HEK293 (cell line): ENCODE results near the gene MLLT10.

Experiments
- BCL11A ChIP-seq: fragments of 450-650 bp; formaldehyde crosslinking; IDR thresholded peaks from 2 replicates; pipeline ENCODE4 v1.5.1; 2016; ENCODE audit warnings: low read depth, missing biosample characterization, missing genetic modification characterization
- FEZF1 ChIP-seq: fragments of 450-650 bp; formaldehyde crosslinking; IDR thresholded peaks from 2 replicates; pipeline ENCODE4 v1.5.1; 2016; ENCODE audit warnings: missing biosample characterization, missing genetic modification characterization
- HOXA7 ChIP-seq: sonication (generic); formaldehyde crosslinking; IDR thresholded peaks from 2 replicates; pipeline ENCODE4 v1.8.1; 2022; ENCODE audit warnings: missing genetic modification reagents, borderline replicate concordance
- HOXD13 ChIP-seq: sonication (generic); formaldehyde crosslinking; IDR thresholded peaks from 2 replicates; pipeline ENCODE4 v1.8.0; 2022; ENCODE audit warnings: missing genetic modification reagents, borderline replicate concordance
- KLF10 ChIP-seq: fragments of 450-650 bp; IDR thresholded peaks from 2 replicates; pipeline ENCODE4 v1.5.1; 2018; ENCODE audit warnings: missing biosample characterization, mild to moderate bottlenecking, missing genetic modification characterization
- KLF16 ChIP-seq: fragments of 450-650 bp; formaldehyde crosslinking; IDR thresholded peaks from 2 replicates; pipeline ENCODE4 v1.5.1; 2017; ENCODE audit warnings: missing biosample characterization, missing genetic modification characterization
- KLF8 ChIP-seq: fragments of 450-650 bp; formaldehyde crosslinking; IDR thresholded peaks from 2 replicates; pipeline ENCODE4 v1.5.1; 2016; ENCODE audit warnings: missing biosample characterization, missing genetic modification characterization
- KLF9 ChIP-seq: fragments of 450-650 bp; formaldehyde crosslinking; IDR thresholded peaks from 2 replicates; pipeline ENCODE4 v1.5.1; 2016; ENCODE audit warnings: missing biosample characterization, missing genetic modification characterization, low read depth
- PRDM2 ChIP-seq: fragments of 450-650 bp; formaldehyde crosslinking; IDR thresholded peaks from 2 replicates; pipeline ENCODE4 v1.5.1; 2016; ENCODE audit warnings: missing biosample characterization, missing genetic modification characterization, borderline replicate concordance
- SALL2 ChIP-seq: fragments of 450-650 bp; formaldehyde crosslinking; IDR thresholded peaks from 2 replicates; pipeline ENCODE4 v1.5.0; 2017; ENCODE audit warnings: missing biosample characterization, mild to moderate bottlenecking, missing genetic modification characterization, borderline replicate concordance
- ZNF133 ChIP-seq: fragments of 450-650 bp; formaldehyde crosslinking; IDR thresholded peaks from 2 replicates; pipeline ENCODE4 v1.5.1; 2016; ENCODE audit warnings: missing biosample characterization, missing genetic modification characterization
- ZNF148 ChIP-seq: fragments of 450-650 bp; formaldehyde crosslinking; IDR thresholded peaks from 2 replicates; pipeline ENCODE4 v1.5.0; 2017; ENCODE audit warnings: missing biosample characterization, missing genetic modification characterization, borderline replicate concordance
- ZNF169 ChIP-seq: fragments of 450-650 bp; formaldehyde crosslinking; IDR thresholded peaks from 2 replicates; pipeline ENCODE4 v1.5.1; 2016; ENCODE audit warnings: missing biosample characterization, missing genetic modification characterization
- ZNF175 ChIP-seq: fragments of 450-650 bp; formaldehyde crosslinking; IDR thresholded peaks from 2 replicates; pipeline ENCODE4 v1.5.1; 2016; ENCODE audit warnings: missing biosample characterization, missing genetic modification characterization
- ZNF341 ChIP-seq: fragments of 450-650 bp; formaldehyde crosslinking; IDR thresholded peaks from 2 replicates; pipeline ENCODE4; 2016; ENCODE audit warnings: low read depth, missing biosample characterization, missing genetic modification characterization
- ZNF362 ChIP-seq: fragments of 450-650 bp; formaldehyde crosslinking; IDR thresholded peaks from 2 replicates; pipeline ENCODE4 v1.5.1; 2016; ENCODE audit warnings: missing biosample characterization, missing genetic modification characterization
- ZNF433 ChIP-seq: fragments of 450-650 bp; formaldehyde crosslinking; IDR thresholded peaks from 2 replicates; pipeline ENCODE4 v1.5.1; 2016; ENCODE audit warnings: missing biosample characterization, missing genetic modification characterization, low read depth
- ZNF544 ChIP-seq: fragments of 450-650 bp; formaldehyde crosslinking; IDR thresholded peaks from 2 replicates; pipeline ENCODE4 v1.5.0; 2017; ENCODE audit warnings: missing biosample characterization, missing genetic modification characterization
- ZNF560 ChIP-seq: fragments of 450-650 bp; formaldehyde crosslinking; IDR thresholded peaks from 2 replicates; pipeline ENCODE4 v1.5.1; 2017; ENCODE audit warnings: missing biosample characterization, missing genetic modification characterization, borderline replicate concordance
- ZNF610 ChIP-seq: fragments of 450-650 bp; formaldehyde crosslinking; IDR thresholded peaks from 2 replicates; pipeline ENCODE4 v1.5.1; 2016; ENCODE audit warnings: missing biosample characterization, missing genetic modification characterization, borderline replicate concordance
- ZNF654 ChIP-seq: fragments of 450-650 bp; formaldehyde crosslinking; IDR thresholded peaks from 2 replicates; pipeline ENCODE4 v1.5.1; 2016; ENCODE audit warnings: low read depth, missing biosample characterization, missing genetic modification characterization
- ZNF664 ChIP-seq: fragments of 450-650 bp; formaldehyde crosslinking; IDR thresholded peaks from 2 replicates; pipeline ENCODE4 v1.5.1; 2016; ENCODE audit warnings: missing biosample characterization, missing genetic modification characterization
- ZNF704 ChIP-seq: fragments of 450-650 bp; formaldehyde crosslinking; IDR thresholded peaks from 2 replicates; pipeline ENCODE4 v1.5.1; 2016; ENCODE audit warnings: missing biosample characterization, missing genetic modification characterization
- TF ChIP-seq, protein P1 (sequence below): fragments of 450-650 bp; formaldehyde crosslinking; IDR thresholded peaks from 2 replicates; pipeline ENCODE4 v1.5.1; 2017; ENCODE audit warnings: missing biosample characterization, missing genetic modification characterization
- TF ChIP-seq, protein P2 (sequence below): fragments of 450-650 bp; formaldehyde crosslinking; IDR thresholded peaks from 2 replicates; pipeline ENCODE4; 2016; ENCODE audit warnings: missing biosample characterization, missing genetic modification characterization

Gene MLLT10

GRCh38 chr10:21724687-21725367 is 190.8 kb downstream of the MLLT10 start (continued):
- no peak for TF ChIP-seq SALL2
- no peak for TF ChIP-seq ZNF169 (tag by site-specific recombination)
- TF ChIP-seq ZNF560 (tag by site-specific recombination), result no peak
- TF ChIP-seq ZNF148 (tag by site-specific recombination), result no peak
- no peak for TF ChIP-seq ZNF654
- peak; percentile 76; the same call in 1 of the 2 replicates for TF ChIP-seq HOXD13
- no peak for TF ChIP-seq ZNF433 (tag by site-specific recombination)
- no peak for TF ChIP-seq ZNF175 (tag by site-specific recombination)
- TF ChIP-seq KLF9 (tag by site-specific recombination), result no peak
- TF ChIP-seq, protein P1, sequence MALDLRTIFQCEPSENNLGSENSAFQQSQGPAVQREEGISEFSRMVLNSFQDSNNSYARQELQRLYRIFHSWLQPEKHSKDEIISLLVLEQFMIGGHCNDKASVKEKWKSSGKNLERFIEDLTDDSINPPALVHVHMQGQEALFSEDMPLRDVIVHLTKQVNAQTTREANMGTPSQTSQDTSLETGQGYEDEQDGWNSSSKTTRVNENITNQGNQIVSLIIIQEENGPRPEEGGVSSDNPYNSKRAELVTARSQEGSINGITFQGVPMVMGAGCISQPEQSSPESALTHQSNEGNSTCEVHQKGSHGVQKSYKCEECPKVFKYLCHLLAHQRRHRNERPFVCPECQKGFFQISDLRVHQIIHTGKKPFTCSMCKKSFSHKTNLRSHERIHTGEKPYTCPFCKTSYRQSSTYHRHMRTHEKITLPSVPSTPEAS, result no peak; the same call in 1 of the 2 replicates
- TF ChIP-seq ZNF362, result peak; percentile 12; the same call in 1 of the 2 replicates
- peak; percentile 72 for TF ChIP-seq ZNF610
- TF ChIP-seq KLF10 (tag by site-specific recombination), result peak; percentile 97
- no peak for TF ChIP-seq ZNF133 (tag by site-specific recombination)
- TF ChIP-seq ZNF664 (tag by site-specific recombination), result no peak
- no peak for TF ChIP-seq ZNF341 (tag by site-specific recombination)
- no peak for TF ChIP-seq PRDM2 (tag by site-specific recombination)
- TF ChIP-seq HOXA7 (CRISPR knock-in tag), result no peak
- peak; percentile 83 for TF ChIP-seq FEZF1
- TF ChIP-seq BCL11A (tag by site-specific recombination), result peak; percentile 94
- TF ChIP-seq ZNF704 (tag by site-specific recombination), result no peak
- TF ChIP-seq ZNF544 (tag by site-specific recombination), result no peak; the same call in none of the 2 replicates
- peak; percentile 45; the same call in 1 of the 2 replicates for TF ChIP-seq KLF16 (tag by site-specific recombination)
- TF ChIP-seq, protein P2, sequence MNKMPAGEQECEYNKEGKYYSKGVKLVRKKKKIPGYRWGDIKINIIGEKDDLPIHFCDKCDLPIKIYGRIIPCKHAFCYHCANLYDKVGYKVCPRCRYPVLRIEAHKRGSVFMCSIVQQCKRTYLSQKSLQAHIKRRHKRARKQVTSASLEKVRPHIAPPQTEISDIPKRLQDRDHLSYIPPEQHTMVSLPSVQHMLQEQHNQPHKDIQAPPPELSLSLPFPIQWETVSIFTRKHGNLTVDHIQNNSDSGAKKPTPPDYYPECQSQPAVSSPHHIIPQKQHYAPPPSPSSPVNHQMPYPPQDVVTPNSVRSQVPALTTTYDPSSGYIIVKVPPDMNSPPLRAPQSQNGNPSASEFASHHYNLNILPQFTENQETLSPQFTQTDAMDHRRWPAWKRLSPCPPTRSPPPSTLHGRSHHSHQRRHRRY (tag by site-specific recombination), result no peak
- peak; percentile 71; the same call in 1 of the 2 replicates for TF ChIP-seq KLF8 (tag by site-specific recombination)
